Muscle layer of duodenum (tissue), 2 donors: ENCODE data around the gene TSSK3.

Experiments used
- H3K27ac ChIP-seq: one replicate; pipeline ENCODE4 v1.7.0; 2013; ENCODE audit warnings: mild to moderate bottlenecking, low read length
- H3K27me3 ChIP-seq: one replicate; pipeline ENCODE4 v1.7.0; 2013; ENCODE audit warnings: low read depth, mild to moderate bottlenecking, control low read depth, low read length
- H3K36me3 ChIP-seq, 2 donors: one replicate each; pipeline ENCODE4 v1.7.0; 2013; ENCODE audit warnings: low read length in 2 of 2, control low read depth in 1 of 2, mild to moderate bottlenecking in 1 of 2; ENCODE audit not compliant: insufficient read depth in 2 of 2, control insufficient read depth in 1 of 2
- H3K4me1 ChIP-seq, 2 donors: one replicate each; pipeline ENCODE4 v1.7.0; 2013; ENCODE audit warnings: low read length in 2 of 2, mild to moderate bottlenecking in 2 of 2, control low read depth in 1 of 2, moderate library complexity in 1 of 2; ENCODE audit not compliant: insufficient read depth in 2 of 2, control insufficient read depth in 1 of 2
- H3K4me3 ChIP-seq, 2 donors: one replicate each; pipeline ENCODE4 v1.7.0; 2013; ENCODE audit warnings: low read length in 2 of 2, low read depth in 1 of 2, mild to moderate bottlenecking in 1 of 2
- H3K9me3 ChIP-seq, 2 donors: one replicate each; pipeline ENCODE4 v1.7.0; 2013; ENCODE audit warnings: low read length in 2 of 2, control low read depth in 1 of 2, mild to moderate bottlenecking in 1 of 2; ENCODE audit not compliant: control insufficient read depth in 1 of 2
- donor health status: healthy.

The TSSK3 gene

DNA sequence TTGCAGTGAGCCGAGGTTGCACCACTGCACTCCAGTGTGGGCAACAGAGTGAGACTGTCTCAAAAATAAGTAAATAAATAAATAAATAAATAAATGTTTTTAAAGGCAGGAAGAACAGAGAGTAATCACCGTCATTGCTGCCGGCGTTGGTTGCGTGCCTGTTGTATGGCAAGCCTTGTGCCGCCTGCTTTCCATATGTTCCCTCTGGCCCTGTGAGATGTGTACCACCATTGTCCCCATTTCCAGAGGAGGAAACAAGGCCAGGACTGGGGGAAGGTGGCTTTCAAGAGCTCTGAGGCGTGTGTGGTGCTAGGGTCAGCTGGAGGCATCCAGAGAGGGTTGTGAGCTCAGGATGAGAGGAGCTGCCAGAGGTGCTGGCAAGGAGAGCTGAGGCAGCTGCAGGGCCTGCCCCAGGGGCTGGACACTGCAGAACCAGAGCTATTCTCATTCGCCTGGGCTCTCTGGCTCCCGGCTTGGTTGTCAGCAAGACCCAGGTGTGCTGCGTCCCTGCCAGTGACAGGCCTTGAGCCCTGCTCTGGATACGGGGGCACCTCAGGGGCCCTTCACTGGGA, 21.1 kb upstream of the TSSK3 start:
- Histone ChIP-seq H3K27ac (no peak overlapping the region), H3K4me1 (peaks cover 10 to 14% of the 10 kb centered on the region in 2 donors)

DNA sequence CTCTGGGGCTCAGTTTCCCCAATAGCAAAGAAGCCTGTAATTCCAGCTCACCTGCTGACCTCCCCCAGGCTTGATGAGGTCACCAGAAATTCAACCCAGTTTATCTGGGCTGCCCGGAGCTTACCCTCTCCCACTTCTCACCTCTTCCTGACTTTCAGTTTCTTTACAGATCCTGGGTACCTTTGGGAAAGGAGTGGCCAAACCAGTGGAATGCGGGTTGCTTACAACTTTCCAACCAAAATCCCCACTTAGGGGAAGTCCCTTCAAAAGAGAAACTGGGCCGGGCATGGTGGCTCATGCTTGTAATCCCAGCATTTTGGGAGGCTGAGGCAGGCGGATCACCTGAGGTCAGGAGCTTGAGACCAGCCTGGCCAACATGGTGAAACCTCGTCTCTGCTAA, 20.4 kb upstream of the TSSK3 start:
- H3K27ac ChIP-seq = no peak overlapping the region
- H3K9me3 ChIP-seq = no peaks in the 10 kb centered on the region
- no peaks in the 10 kb centered on the region for H3K27me3 ChIP-seq
- H3K4me3 ChIP-seq = no peak overlapping the region
- peaks cover 7% of the 10 kb centered on the region in 2 donors for H3K4me1 ChIP-seq
- no peaks in the 10 kb centered on the region for H3K36me3 ChIP-seq

More for the DNA sequence above, 21.1 kb upstream of the TSSK3 start:
- Histone ChIP-seq H3K27me3 (no peaks in the 10 kb centered on the region), H3K36me3 (no peaks in the 10 kb centered on the region), H3K9me3 (no peaks in the 10 kb centered on the region), H3K4me3 (no peak overlapping the region)

DNA sequence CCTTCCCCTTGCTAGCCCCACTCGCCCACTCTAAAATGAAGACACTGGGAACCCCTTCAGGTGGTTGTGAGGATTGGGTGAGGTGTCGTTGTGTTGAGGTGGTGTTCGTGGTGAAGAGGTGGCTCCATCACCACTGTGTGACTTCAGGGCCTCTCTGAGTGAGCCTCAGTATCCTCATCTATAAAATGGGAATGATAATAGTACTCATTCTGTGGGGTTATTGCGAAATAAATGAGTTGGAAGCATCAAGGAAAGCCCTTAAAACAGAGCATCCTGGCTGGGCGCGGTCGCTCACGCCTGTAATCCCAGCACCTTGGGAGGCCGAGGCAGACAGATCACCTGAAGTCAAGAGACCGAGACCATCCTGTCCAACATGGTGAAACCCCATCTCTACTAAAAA, 19.6 kb upstream of the TSSK3 start:
- H3K4me3 ChIP-seq = no peak overlapping the region
- H3K27ac ChIP-seq = no peak overlapping the region
- no peaks in the 10 kb centered on the region for H3K36me3 ChIP-seq
- H3K4me1 ChIP-seq = peaks cover under 1 to 5% of the 10 kb centered on the region in 2 donors
- no peaks in the 10 kb centered on the region for H3K27me3 ChIP-seq
- H3K9me3 ChIP-seq = no peaks in the 10 kb centered on the region

DNA sequence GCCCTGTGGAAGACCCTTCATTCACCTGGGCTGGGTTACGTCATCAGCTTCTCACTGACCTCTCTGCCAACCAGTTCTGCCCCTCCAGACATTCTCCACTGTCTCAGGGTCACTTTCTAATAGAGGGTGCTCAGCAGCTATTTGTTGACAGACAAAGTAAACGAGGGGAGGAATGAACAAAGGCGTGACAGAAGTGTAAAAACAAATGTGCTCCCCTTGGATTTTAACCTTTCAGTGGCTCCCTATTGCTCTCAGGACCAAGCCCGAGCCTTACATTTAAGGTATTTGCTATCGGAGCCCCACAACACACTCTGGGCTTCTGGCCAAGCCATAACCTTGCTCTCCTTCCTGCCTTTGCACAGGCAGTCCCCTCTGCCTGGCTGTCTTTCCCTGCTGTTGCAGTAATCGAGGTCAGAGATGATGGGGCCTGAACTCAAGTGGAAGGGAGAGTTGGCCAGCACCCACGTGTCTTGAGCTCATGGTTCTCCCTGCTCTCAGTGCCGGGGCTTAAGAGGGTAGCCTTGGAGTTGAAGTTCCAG, 17.0 kb upstream of the TSSK3 start:
- H3K27ac ChIP-seq = no peak overlapping the region
- no peaks in the 10 kb centered on the region for H3K27me3 ChIP-seq
- peaks cover 0 to 5% of the 10 kb centered on the region in 2 donors for H3K4me1 ChIP-seq
- H3K9me3 ChIP-seq = no peaks in the 10 kb centered on the region
- no peaks in the 10 kb centered on the region for H3K36me3 ChIP-seq
- H3K4me3 ChIP-seq = no peak overlapping the region

DNA sequence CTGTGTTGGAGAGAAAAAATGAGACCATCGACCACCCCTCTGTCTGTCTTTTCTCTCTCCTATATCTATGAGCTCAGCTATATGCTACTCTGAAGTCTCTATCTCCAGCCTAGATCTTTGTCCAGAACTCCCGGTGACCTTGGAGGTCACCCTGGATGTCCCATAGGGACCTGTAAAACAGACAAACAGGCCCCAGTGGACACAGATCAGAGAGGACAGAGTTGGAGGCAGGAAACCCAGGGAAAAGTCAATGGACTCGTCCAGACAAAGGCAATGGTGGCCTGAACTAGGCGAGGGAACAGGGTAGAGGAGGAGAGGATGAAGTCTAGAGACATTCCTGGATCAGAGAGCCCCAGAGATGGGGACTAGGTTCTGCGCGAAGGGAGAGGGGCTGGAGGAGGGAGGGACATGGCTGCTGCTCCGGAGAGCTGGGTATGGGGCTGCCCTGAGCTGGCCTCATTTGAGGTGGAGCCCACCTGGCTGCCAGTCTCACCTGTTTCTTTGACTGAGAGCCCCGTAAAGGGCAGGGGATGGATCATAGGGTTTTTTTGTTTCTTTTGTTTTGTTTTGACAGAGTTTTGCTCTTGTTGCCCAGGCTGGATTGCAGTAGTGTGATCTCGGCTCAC, 15.7 kb upstream of the TSSK3 start:
- H3K4me1 ChIP-seq = peaks cover 0 to 5% of the 10 kb centered on the region in 2 donors
- H3K27ac ChIP-seq = no peak overlapping the region
- no peaks in the 10 kb centered on the region for H3K27me3 ChIP-seq
- H3K36me3 ChIP-seq = no peaks in the 10 kb centered on the region
- H3K9me3 ChIP-seq = no peaks in the 10 kb centered on the region
- no peak overlapping the region for H3K4me3 ChIP-seq

DNA sequence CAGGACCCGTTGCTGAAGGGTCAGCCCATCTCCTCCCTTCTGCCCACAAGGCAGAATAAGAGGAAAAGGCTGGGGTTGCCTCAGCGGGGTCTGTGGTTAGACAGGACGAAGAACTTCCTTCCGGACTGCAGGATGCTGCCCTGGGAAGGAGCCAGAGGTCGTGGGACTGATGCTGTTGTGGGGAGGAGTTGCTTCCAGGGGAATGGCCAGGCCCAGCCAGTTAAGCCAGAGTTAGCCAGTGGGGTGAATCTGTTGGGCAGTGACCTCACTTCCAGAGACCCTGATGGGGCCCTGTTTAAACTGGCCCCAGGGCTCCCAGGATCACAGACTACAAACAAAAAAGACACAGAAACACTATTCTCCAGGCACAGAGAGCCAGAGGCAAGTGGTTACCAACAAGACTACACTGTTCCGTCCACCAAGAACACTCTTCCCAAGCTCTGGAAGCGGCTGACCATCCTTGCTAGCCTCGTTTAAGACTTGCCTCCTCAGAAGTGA, 13.1 kb upstream of the TSSK3 start:
- H3K27ac ChIP-seq = no peak overlapping the region
- H3K9me3 ChIP-seq = no peaks in the 10 kb centered on the region
- H3K27me3 ChIP-seq = no peaks in the 10 kb centered on the region
- H3K4me3 ChIP-seq = no peak overlapping the region
- H3K36me3 ChIP-seq = no peaks in the 10 kb centered on the region
- peaks cover 0 to 29% of the 10 kb centered on the region in 2 donors for H3K4me1 ChIP-seq

DNA sequence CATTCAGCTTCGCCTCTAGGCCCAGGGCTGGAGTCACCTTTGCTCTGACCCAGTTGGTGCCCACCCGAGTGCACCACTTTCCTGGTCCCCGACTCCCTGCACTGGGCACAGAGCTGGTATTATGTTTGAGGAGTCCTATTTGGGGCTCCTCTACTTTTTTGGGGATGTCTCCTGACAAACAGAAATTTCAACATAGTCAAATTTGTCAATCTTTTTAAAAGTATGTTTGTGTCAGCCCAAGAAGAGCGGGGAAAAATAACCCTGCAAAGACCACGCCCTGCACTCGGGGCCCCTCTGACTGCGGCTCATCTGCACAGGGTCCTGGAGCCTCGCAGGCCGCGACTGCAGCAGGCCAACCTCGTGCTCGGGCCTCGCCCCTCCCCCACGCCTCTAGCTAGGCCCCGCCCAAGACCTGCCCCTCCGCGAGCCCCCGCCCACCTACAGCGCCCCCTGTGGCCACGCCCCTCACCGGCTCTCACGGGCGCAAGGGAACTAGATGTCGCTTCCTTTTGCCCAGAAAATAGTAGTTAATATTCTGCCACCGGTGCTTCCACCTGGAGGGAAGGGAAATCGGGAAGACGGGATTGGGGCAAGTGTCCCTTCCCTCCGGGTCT, 11.4 kb upstream of the TSSK3 start:
- no peak overlapping the region for H3K27ac ChIP-seq
- peak overlapping the region; percentile 30 to 79 for H3K4me3 ChIP-seq
- peaks cover 0 to 30% of the 10 kb centered on the region in 2 donors for H3K4me1 ChIP-seq
- no peaks in the 10 kb centered on the region for H3K27me3 ChIP-seq
- no peaks in the 10 kb centered on the region for H3K36me3 ChIP-seq
- no peaks in the 10 kb centered on the region for H3K9me3 ChIP-seq

DNA sequence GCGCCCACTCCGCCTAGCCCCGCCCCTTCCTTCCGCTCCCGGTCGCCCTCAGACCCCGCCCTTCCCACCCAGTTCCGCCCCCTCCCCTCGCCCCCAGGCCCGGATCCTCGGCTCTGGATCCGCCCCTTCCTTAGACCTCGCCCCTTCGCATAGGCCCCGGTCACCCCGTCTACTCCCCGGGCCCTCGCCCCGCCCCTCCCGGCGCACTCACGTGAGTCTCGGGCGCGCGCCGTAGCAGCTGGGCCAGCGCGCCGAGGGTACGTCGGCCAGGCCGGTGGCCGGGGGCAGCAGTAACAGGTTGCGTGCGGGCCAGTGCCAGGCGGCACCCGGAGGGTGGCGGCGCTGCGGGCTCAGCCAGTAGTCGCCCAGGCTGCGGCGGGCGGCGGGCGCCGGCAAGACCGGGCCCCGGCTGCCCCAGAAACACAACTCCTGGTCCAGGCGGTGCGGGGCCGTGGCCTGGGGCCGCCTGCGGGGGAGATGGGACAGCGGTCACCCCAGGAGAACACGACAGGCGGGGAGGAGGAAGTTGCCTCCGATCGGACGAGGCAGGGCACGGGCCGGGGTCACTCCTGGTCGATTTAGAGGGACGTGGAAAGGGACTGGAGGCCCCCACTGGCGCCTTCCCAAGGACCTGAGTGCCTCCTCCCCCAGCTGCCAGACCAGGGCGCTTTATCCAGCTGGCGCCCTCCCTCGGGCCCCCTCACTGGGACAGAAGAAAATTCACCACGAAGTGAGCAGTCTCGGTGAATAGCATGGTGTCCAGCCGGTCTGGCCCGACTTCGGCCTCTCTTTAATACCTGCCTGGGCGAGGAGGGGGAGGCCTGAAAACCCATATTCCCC, 10.7 kb upstream of the TSSK3 start:
- peak overlapping the region; percentile 60 for H3K27ac ChIP-seq
- no peaks in the 10 kb centered on the region for H3K36me3 ChIP-seq
- peaks cover 0 to 30% of the 10 kb centered on the region in 2 donors for H3K4me1 ChIP-seq
- H3K9me3 ChIP-seq = no peaks in the 10 kb centered on the region
- no peaks in the 10 kb centered on the region for H3K27me3 ChIP-seq
- H3K4me3 ChIP-seq = peak overlapping the region; percentile 44 to 79

DNA sequence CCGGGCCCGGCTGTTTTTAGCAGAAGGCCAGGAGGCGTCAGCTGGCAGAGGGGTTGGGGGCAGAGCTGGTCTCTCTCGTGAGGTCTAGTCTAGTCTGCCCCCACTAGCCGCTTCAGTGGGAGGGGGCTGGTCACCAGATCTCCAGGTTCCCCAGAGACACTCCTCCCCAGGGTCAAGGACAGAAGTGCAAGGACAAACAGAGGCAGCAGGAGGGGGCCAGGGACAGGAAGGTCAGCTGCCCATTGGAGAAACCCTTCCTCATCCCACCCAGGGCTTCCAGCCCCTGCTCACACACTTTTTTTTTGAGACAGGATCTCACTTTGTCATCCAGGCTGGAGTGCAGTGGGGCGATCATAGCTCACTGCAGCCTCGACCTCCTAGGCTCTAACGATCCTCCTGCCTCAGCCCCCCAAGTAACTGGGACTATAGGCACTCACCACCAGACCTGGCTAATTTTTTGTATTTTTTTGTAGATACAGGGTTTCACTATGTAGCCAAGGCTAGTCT, 10.0 kb upstream of the TSSK3 start:
- H3K4me1 ChIP-seq = peaks cover 0 to 30% of the 10 kb centered on the region in 2 donors
- H3K9me3 ChIP-seq = no peaks in the 10 kb centered on the region
- no peaks in the 10 kb centered on the region for H3K36me3 ChIP-seq
- no peaks in the 10 kb centered on the region for H3K27me3 ChIP-seq
- H3K27ac ChIP-seq = no peak overlapping the region
- peak overlapping the region; percentile 44 to 79 for H3K4me3 ChIP-seq

DNA sequence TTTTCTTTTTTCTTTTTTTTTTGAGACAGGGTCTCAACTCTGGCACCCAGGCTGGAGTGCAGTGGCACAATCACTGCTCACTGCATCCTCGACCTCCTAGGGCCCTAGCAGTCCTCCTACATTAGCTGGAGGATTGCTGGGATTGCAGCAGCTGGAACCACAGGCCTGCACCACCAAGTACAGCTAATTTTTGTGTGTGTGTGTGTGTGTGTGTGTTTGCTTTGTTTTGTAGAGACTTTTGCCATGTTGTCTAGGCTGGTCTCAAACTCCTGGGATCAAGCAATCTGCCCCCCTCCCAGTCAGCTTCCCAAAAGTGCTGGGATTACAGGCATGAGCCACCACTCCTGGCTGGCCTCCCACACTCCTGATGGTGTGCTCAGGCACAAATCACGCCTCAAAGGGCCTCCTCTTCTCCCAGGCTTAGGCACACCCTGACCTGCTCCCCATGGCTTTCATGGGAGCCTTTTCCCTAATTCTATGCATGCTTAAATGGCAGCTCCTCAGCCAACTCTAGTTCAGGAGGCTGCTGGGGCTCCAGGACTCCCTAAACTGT, 9.4 kb upstream of the TSSK3 start:
- H3K36me3 ChIP-seq = no peaks in the 10 kb centered on the region
- peak overlapping the region; percentile 30 for H3K27ac ChIP-seq
- no peaks in the 10 kb centered on the region for H3K27me3 ChIP-seq
- peaks cover 0 to 30% of the 10 kb centered on the region in 2 donors for H3K4me1 ChIP-seq
- no peaks in the 10 kb centered on the region for H3K9me3 ChIP-seq
- H3K4me3 ChIP-seq = no peak overlapping the region
